Measurements from ENCODE around the gene ADAM30.

GRCh38 chr1:119896303-119896702, at the start of gene ADAM30:
- TF ChIP-seq POLR2A (IDR thresholded peaks at IDR 0.05; ENCODE audit: low read depth, low read length), result no peak
- no peak for TF ChIP-seq POLR2AphosphoS5 (IDR thresholded peaks at IDR 0.05; ENCODE audit: low read depth, low read length)
- no peak for TF ChIP-seq SPI1 (IDR thresholded peaks at IDR 0.05; ENCODE audit: low read depth, low read length)
- no peak for TF ChIP-seq TAF1 (IDR thresholded peaks at IDR 0.05; ENCODE audit: low read depth, low read length)

All from GM12891 (cell line).